B cell (primary cell): ENCODE measurements around the gene ZC3H7A.

ENCODE experiments used
- EZH2 ChIP-seq: IDR thresholded peaks from 2 replicates; pipeline ENCODE4 v1.6.1; 2012; ENCODE audit warnings: borderline replicate concordance, low read depth, mild to moderate bottlenecking, moderate library complexity, low read length; ENCODE audit not compliant: insufficient read depth, poor library complexity, severe bottlenecking
- TF ChIP-seq, protein P1 (sequence below): fragments of 200-600 bp; IDR thresholded peaks from one replicate; pipeline ENCODE4 v1.8.0; 2022; ENCODE audit warnings: antibody characterized with exemption, mild to moderate bottlenecking

DNA sequence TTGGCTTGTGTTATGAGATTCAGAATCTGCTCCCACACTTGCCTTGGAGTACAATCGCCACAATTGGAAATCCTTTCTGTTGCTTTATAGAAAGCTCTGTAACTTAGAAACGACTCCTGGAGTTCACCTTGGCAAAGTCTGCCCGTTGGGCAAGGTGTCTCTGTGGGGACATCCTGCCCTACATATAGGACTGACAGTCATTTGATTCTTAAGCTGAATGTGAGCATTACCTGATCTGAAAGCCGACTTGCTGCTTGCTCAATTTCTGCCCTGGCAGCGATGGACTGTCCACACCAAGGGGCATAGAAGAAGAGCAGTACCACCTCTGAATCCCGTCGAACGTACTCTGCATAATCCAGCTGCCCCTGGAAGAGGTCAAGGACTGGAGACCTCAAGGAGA, 61.3 kb downstream of the ZC3H7A start:
- TF ChIP-seq, protein P1, sequence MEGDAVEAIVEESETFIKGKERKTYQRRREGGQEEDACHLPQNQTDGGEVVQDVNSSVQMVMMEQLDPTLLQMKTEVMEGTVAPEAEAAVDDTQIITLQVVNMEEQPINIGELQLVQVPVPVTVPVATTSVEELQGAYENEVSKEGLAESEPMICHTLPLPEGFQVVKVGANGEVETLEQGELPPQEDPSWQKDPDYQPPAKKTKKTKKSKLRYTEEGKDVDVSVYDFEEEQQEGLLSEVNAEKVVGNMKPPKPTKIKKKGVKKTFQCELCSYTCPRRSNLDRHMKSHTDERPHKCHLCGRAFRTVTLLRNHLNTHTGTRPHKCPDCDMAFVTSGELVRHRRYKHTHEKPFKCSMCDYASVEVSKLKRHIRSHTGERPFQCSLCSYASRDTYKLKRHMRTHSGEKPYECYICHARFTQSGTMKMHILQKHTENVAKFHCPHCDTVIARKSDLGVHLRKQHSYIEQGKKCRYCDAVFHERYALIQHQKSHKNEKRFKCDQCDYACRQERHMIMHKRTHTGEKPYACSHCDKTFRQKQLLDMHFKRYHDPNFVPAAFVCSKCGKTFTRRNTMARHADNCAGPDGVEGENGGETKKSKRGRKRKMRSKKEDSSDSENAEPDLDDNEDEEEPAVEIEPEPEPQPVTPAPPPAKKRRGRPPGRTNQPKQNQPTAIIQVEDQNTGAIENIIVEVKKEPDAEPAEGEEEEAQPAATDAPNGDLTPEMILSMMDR: no peak
- TF ChIP-seq EZH2: no peak
